Osteoblast (primary cell): ENCODE measurements around the gene OBSCN. TPM values are rescaled to one million over a fixed set of nuclear protein-coding genes. Genes with fewer than 3 reads are reported as not detected.

Experiments
- DNase-seq: peaks from one replicate; pipeline ENCODE4 v3.0.0; 2011; ENCODE audit warnings: low spot score, mixed read lengths; ENCODE audit not compliant: insufficient read length; ENCODE audit errors: missing footprints
- H2AFZ ChIP-seq: 2 replicates; pipeline ENCODE4 v1.6.0; 2011; ENCODE audit warnings: mild to moderate bottlenecking, low read length
- H3K27ac ChIP-seq: 2 replicates; pipeline ENCODE4 v1.5.1; 2011; ENCODE audit warnings: mild to moderate bottlenecking, low read depth, low read length, moderate library complexity
- H3K27me3 ChIP-seq: 2 replicates; pipeline ENCODE4 v1.6.0; 2012; ENCODE audit warnings: mild to moderate bottlenecking, control low read depth, inconsistent platforms, low read length, moderate library complexity; ENCODE audit not compliant: insufficient read depth
- H3K36me3 ChIP-seq: 2 replicates; pipeline ENCODE4 v1.5.1; 2011; ENCODE audit warnings: mild to moderate bottlenecking, low read length, control low read depth, moderate library complexity; ENCODE audit not compliant: insufficient read depth
- H3K4me1 ChIP-seq: 2 replicates; pipeline ENCODE4 v1.5.1; 2011; ENCODE audit warnings: mild to moderate bottlenecking, low read length, control low read depth, moderate library complexity; ENCODE audit not compliant: insufficient read depth
- H3K4me2 ChIP-seq: 2 replicates; pipeline ENCODE4 v1.6.0; 2011; ENCODE audit warnings: mild to moderate bottlenecking, low read length; ENCODE audit not compliant: insufficient read depth
- H3K4me3 ChIP-seq: fragments of 200-600 bp; sonication (generic); 3 replicates; pipeline ENCODE4 v1.5.1; 2012; ENCODE audit warnings: mild to moderate bottlenecking, low read length, inconsistent platforms; ENCODE audit not compliant: insufficient read depth
- H3K79me2 ChIP-seq: 2 replicates; pipeline ENCODE4 v1.6.0; 2012; ENCODE audit warnings: mild to moderate bottlenecking, low read length, control low read depth, inconsistent platforms; ENCODE audit not compliant: insufficient read depth
- H3K9me3 ChIP-seq: 2 replicates; pipeline ENCODE4 v1.5.1; 2011; ENCODE audit warnings: low read depth, low read length, control low read depth
- H4K20me1 ChIP-seq: 2 replicates; pipeline ENCODE4 v1.6.0; 2012; ENCODE audit warnings: mild to moderate bottlenecking, low read length, control low read depth; ENCODE audit not compliant: insufficient read depth
- CTCF ChIP-seq: IDR thresholded peaks from 2 replicates; pipeline ENCODE4 v1.5.1; 2011; ENCODE audit warnings: mild to moderate bottlenecking, low read depth, low read length, moderate library complexity; ENCODE audit errors: extremely low read depth
- total RNA-seq: library from RNA; depleted of rRNA; stranded (reverse); fragments of >200 nt; gene quantifications from 2 replicates; pipeline ENCODE4 v1.2.3, GENCODE V29; 2012

Gene OBSCN
- total RNA-seq, 1 donor: 2.9 TPM

- TF ChIP-seq CTCF: no peak
- Histone ChIP-seq H3K9me3 (no peaks in the 10 kb centered on the region), H3K27me3 (no peaks in the 10 kb centered on the region), H3K4me3 (no peak overlapping the region), H2AFZ (no peak overlapping the region), H3K4me2 (no peak overlapping the region), H3K36me3 (no peaks in the 10 kb centered on the region), H3K27ac (no peak overlapping the region), H3K4me1 (no peaks in the 10 kb centered on the region), H4K20me1 (peaks cover 15% of the 10 kb centered on the region), H3K79me2 (peaks cover 15% of the 10 kb centered on the region)
- DNase-seq: no peak
Measured at GRCh38 chr1:228174482-228175315, 33.1 kb upstream of the OBSCN start.

GRCh38 chr1:228175316-228176023 lies 32.4 kb upstream of the OBSCN start:
- Histone ChIP-seq H2AFZ (no peak overlapping the region), H3K4me3 (no peak overlapping the region), H3K27ac (no peak overlapping the region), H3K79me2 (peaks cover 13% of the 10 kb centered on the region), H3K9me3 (no peaks in the 10 kb centered on the region), H3K4me2 (no peak overlapping the region), H3K4me1 (no peaks in the 10 kb centered on the region), H4K20me1 (peaks cover 15% of the 10 kb centered on the region), H3K36me3 (no peaks in the 10 kb centered on the region), H3K27me3 (no peaks in the 10 kb centered on the region)
- TF ChIP-seq CTCF: no peak
- no peak for DNase-seq

- H3K4me3 ChIP-seq: no peak overlapping the region
- TF ChIP-seq CTCF: no peak
- no peak overlapping the region for H2AFZ ChIP-seq
- H3K36me3 ChIP-seq: no peaks in the 10 kb centered on the region
- H3K4me2 ChIP-seq: no peak overlapping the region
- peaks cover 10% of the 10 kb centered on the region for H3K79me2 ChIP-seq
- no peaks in the 10 kb centered on the region for H3K4me1 ChIP-seq
- no peak overlapping the region for H3K27ac ChIP-seq
- no peaks in the 10 kb centered on the region for H3K9me3 ChIP-seq
- DNase-seq: no peak
- H3K27me3 ChIP-seq: no peaks in the 10 kb centered on the region
- H4K20me1 ChIP-seq: peaks cover 15% of the 10 kb centered on the region
Measured at GRCh38 chr1:228176024-228176395, 31.8 kb upstream of the OBSCN start.
